GM19455 (cell line): ENCODE results near the gene RPUSD1.

ENCODE experiments used
- ATAC-seq: cut with Tn5 transposase; IDR thresholded peaks from one replicate; pipeline ENCODE4 v1.9.1; 2021; ENCODE audit not compliant: unreplicated experiment

RPUSD1 gene

DNA sequence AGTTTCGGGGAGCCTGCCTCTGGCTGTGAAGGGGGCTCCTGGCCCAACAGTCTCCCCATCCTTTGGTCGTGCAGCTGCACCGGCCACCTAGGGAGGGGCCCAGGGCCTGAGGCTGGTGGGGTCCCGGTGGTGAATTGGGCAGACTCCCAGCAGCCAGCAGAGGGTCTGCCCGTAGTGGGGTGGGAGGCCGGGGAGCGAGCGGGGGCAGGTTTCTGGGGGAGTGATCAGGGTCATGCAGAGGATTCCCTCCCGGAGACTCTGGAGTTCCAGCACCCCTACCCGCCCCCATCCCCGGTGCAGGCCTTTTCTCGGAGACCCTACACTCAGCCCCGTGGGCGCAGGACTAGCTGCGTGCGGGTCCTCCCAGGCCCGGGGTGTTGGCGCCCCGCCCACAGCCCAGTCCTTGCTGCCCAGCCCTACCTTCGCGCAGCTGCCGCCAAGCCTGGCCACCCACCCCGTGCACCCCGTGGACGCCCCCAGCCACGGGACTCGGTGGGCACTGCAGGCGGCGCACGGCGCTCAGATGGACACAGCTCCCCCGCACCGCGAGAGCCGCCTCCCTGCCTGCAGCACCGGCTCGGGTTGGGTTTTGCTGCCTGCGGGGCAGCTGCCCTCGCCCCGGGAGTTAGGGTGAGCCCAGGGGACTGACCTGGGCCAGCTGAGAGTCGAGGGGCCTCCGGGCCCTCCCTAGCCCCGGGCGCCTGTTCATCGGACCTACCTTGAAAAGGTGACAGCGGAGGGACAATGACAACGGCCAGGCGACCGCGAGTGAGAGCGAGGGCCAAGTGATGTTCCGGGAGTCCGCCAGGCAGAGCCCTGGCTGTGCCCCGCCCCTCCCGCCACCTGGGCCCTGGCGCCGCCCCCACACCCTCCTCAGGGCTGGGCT lies 12.0 kb upstream of the RPUSD1 start, which contains the start of gene GNG13:
TSS of gene GNG13 (minus strand) at position 787 of the 886 bp plus-strand sequence. CDS start 1,657 bp downstream, outside the sequence.
- no peak for ATAC-seq

- no peak for ATAC-seq
Measured at GRCh38 chr16:799111-799947, 11.1 kb upstream of the RPUSD1 start.

DNA sequence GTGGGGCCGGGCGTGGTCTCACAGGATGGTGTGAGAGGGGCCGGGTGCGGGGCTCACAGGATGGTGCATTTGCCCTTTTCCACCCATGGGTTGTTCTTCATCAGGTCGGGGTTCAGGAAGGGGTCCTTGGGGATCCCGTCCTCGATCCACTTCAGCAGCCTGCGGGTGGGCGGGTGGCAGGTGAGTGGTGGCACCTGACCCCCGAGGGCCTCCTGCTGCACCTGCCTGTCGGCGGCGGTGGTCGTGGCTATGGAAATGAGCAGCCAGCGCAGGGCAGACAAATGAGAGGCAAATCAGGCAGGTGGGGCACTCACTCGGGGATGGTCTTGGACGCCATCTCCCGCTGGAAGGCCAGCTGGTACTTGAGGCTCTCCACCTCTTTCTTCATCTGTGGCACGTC lies 10.5 kb upstream of the RPUSD1 start:
- ATAC-seq, result no peak

- ATAC-seq, result no peak
Measured at GRCh38 chr16:797686-798085, 9.5 kb upstream of the RPUSD1 start.

DNA sequence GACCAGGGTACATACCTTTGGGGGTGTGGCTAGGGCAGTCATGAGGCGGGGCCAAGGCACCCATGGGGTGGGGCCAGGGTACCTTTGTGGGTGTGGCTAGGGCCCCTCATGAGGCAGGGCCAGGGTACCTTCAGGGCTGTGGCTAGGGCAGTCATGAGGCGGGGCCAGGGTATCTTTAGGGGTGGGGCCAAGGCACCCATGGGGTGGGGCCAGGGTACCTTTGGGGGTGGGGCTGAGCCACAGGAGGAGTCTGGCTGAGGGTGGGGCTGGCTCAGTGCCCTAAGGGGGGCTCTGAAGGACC lies 8.9 kb upstream of the RPUSD1 start:
- ATAC-seq, result no peak

GRCh38 chr16:796296-797119 lies 8.3 kb upstream of the RPUSD1 start:
- no peak for ATAC-seq

DNA sequence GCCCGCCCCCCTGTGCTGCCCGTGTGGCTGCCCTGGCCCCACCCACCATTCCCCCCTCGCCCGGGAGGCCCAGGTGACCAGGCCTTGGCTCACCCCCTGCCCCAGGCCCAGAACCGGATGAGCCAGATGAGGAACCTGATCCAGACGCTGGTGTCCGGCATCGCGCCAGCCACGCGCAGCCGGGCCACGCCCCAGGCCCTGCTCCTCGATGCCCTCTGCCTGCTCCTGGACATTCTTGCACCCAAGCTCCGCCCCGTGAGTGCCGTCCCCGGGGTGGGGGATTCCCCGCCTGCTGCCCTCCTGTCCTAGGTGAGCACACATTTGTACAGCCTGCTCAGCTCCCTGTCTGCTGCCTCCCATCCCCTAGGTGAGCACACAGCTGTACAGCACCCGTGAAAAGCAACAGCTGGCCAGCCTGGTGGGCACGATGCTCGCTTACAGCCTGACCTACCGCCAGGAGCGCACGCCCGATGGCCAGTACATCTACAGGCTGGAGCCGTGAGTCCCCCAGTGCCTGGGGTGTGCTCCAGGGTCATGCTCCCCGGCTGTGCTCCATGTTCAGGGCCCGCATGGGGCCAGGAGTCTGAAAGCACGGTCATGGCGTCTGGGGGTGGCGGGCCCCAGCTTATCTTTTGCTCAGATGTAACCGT lies 7.5 kb upstream of the RPUSD1 start:
- no peak for ATAC-seq

GRCh38 chr16:794853-795466 lies 6.8 kb upstream of the RPUSD1 start:
- no peak for ATAC-seq

DNA sequence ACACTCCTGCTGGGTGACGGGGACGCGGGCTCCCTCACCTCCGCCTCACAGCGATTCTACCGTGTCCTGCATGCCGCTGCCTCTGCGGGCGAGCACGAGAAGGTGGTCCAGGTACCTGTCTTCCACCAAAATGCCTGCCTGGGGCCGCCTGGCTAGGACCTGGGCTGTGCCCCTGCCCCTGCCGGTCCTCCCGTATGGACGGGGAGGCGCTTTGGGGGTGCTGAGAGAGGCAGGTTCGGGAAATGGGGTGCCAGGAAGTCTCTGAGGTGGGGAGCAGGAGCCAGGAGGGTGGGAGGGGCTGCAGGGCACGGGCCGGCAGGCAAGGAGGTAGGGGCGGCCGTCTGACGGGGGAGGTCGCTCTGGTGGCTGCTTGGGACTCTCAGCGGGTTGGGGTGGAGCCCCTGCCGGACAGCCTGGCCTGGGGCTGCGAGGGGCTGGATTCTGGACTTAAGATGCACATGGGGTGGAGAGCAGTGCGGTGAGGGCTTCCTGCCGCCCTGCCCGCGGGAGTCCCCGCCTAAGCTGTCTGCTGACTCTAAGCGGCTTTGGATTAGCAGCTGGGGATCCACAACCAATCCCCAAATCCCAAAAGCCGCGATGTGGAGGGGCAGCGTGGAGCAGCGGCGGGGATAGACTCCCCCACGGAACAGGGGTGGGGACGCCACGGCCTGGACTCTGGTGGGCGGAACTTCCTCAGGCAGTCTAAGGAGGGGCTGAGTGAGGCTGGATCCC lies 6.1 kb upstream of the RPUSD1 start:
- ATAC-seq, result no peak

DNA sequence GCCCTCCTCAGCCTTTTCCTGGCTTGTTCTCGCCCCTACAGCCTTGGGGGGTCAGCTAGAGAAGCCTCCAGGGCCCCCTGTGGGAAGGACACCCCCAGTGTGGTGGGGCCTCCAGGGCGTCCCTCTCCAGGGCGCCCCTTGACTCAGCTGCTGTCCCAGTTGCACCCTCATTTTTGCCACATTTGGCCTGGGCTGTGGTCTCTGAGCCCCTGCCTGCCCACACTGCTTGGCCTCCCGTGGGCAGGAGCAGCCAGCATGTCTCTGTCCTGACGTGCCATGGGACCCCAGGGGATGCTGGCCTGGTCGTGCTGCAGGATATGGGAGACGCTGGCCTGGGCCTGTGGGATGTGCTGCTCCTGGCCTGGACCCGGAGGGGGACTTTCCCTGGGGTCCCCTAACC lies 5.2 kb upstream of the RPUSD1 start:
- no peak for ATAC-seq

DNA sequence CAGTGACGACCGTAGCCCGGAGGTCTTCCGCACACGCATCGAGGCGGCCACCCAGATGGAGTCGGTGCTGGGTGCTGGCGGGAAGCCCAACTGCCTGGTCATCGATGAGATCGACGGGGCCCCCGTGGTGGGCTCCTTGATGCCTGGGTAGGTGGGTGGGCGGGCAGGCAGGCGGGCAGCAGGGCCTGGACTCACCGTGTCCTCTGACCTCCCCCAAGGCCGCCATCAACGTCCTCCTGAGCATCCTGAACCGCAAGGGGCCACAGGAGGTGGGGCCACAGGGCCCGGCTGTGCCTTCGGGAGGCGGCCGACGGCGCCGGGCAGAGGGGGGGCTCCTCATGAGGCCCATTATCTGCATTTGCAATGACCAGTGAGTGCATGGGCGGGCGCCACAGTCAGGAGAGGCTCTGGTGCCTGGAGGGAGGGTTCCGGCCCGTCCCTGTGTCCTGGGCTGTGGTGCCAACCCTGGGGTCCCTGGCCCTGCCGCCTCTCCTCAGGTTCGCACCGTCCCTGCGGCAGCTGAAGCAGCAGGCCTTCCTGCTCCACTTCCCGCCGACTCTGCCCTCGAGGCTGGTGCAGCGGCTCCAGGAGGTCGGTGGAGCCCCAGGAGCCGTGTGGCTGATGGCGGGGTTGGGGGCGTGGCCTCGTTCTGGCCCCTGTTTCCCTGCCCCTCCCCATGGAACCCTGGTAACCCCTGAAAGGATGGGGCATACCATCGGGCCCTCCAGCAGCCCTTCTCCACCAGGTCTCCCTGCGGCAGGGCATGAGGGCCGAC lies 4.2 kb upstream of the RPUSD1 start:
- ATAC-seq, result no peak

GRCh38 chr16:791131-791530 lies 3.0 kb upstream of the RPUSD1 start:
- no peak for ATAC-seq

- ATAC-seq, result no peak
Measured at GRCh38 chr16:790086-790485, 1.9 kb upstream of the RPUSD1 start.

GRCh38 chr16:789191-789850 lies 1.1 kb upstream of the RPUSD1 start:
- ATAC-seq, result no peak

GRCh38 chr16:788399-789126 lies 382 bp upstream of the RPUSD1 start, which contains the start of gene CHTF18:
TSS of gene CHTF18 (plus strand) at chr16:788620. CDS start at chr16:788685, 65 bp downstream.
- ATAC-seq, result peak; percentile 66

GRCh38 chr16:787321-787966 lies 737 bp downstream of the RPUSD1 start:
- peak; percentile 3 for ATAC-seq
